ENCODE measurements around the gene ELFN1.

The ELFN1 gene

GRCh38 chr7:1692515-1693418 lies 22.7 kb downstream of the ELFN1 start:
- Histone ChIP-seq H3K27ac (no peak overlapping the region), H3K79me2 (no peaks in the 10 kb centered on the region), H3K36me3 (ENCODE audit: control insufficient read depth, insufficient read depth, low read length) (no peaks in the 10 kb centered on the region), H3K27me3 (ENCODE audit: control insufficient read depth, insufficient read depth, low read length) (no peaks in the 10 kb centered on the region), H3K4me3 (ENCODE audit: low read depth, low read length) (no peak overlapping the region), H3K9ac (no peak overlapping the region), H3K4me2 (ENCODE audit: low read length) (no peak overlapping the region), H2AFZ (no peak overlapping the region), H3K4me1 (no peaks in the 10 kb centered on the region), H3K9me3 (ENCODE audit: control insufficient read depth, low read length) (no peaks in the 10 kb centered on the region)
- TF ChIP-seq CTCF (IDR thresholded peaks at IDR 0.05), result no peak

DNA sequence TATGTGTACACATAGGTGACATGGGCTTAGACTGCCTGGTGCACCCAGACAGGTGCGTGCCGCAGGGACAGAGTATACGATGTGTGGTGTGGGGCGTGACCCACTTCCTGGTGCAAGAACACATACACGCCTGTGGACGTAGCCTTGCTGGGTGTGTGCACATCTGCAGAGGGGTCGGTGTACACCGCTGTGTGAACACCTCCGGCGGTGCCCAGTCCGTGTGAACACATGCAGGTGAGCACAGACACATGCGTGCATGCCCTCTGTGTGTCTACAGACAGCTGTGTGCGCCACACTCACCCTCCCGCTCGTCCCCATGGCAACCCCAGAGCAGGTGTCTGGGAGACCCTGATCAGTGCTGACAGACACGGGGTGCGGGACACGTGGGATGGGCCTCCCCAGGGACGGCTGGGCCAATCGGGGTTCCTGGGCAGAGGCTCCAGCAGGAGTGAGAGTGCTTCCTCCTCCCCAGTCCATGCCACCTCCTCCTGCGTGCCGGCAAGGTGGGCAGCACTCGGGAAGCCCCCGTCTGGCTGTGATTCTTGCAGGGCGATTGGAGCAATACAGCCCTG lies 23.4 kb downstream of the ELFN1 start:
- Histone ChIP-seq H3K9me3 (ENCODE audit: control insufficient read depth, low read length) (no peaks in the 10 kb centered on the region), H3K36me3 (ENCODE audit: control insufficient read depth, insufficient read depth, low read length) (no peaks in the 10 kb centered on the region), H3K79me2 (no peaks in the 10 kb centered on the region), H3K4me3 (ENCODE audit: low read depth, low read length) (no peak overlapping the region), H2AFZ (no peak overlapping the region), H3K27me3 (ENCODE audit: control insufficient read depth, insufficient read depth, low read length) (no peaks in the 10 kb centered on the region), H3K4me2 (ENCODE audit: low read length) (no peak overlapping the region), H3K27ac (no peak overlapping the region), H3K9ac (no peak overlapping the region), H3K4me1 (no peaks in the 10 kb centered on the region)
- TF ChIP-seq CTCF (IDR thresholded peaks at IDR 0.05), result no peak

GRCh38 chr7:1693991-1694524 lies 24.0 kb downstream of the ELFN1 start:
- H3K79me2 ChIP-seq, result no peaks in the 10 kb centered on the region
- H3K9me3 ChIP-seq (ENCODE audit: control insufficient read depth, low read length), result no peaks in the 10 kb centered on the region
- H3K36me3 ChIP-seq (ENCODE audit: control insufficient read depth, insufficient read depth, low read length), result no peaks in the 10 kb centered on the region
- H3K27ac ChIP-seq, result no peak overlapping the region
- no peaks in the 10 kb centered on the region for H3K4me1 ChIP-seq
- no peak for TF ChIP-seq CTCF (IDR thresholded peaks at IDR 0.05)
- H2AFZ ChIP-seq, result no peak overlapping the region
- H3K9ac ChIP-seq, result no peak overlapping the region
- H3K27me3 ChIP-seq (ENCODE audit: control insufficient read depth, insufficient read depth, low read length), result no peaks in the 10 kb centered on the region
- H3K4me2 ChIP-seq (ENCODE audit: low read length), result no peak overlapping the region
- H3K4me3 ChIP-seq (ENCODE audit: low read depth, low read length), result no peak overlapping the region

DNA sequence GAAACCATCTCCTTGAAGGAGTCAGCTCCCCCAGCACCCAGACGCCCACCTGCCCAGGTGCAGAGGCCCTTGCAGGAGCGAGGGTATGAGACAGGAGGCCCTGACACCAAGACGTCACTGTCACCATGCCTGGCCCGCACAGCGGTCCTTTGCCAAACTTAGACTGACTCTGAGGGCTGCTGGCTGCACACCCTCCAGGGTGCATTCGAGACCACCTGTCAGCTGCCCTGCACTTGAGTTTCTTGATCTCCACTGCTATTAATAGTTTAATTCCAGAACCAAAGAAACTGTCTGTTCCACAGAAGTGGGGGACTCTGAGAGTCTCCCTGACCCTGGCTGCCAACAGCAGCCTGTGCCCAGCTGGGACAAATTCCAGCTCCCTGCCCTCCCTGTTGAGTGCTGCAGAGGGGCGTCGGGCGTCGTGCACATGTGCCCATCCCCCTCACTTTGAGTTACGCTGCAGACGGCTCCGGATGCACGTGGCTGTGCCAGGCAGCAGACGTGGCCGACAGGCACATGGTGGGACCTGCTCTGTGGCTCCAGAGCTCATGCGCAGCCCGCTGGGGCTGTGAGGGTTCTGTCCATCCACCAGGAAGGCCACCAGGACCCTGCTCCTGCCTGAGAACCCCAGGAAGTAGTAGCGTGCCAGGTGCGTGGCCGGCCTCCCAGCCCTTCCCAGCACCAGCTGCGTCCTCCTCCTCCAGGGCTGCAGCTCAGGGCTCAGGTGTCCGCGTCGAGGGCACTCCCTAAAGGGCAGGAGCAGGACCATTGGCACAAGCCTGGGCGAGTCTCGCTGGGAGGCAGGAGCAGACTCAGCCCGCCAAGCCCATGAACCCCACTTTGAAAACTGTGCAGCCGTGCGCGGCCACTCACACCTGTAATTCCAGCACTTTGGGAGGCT lies 24.8 kb downstream of the ELFN1 start:
- no peak overlapping the region for H2AFZ ChIP-seq
- no peak overlapping the region for H3K27ac ChIP-seq
- no peaks in the 10 kb centered on the region for H3K36me3 ChIP-seq (ENCODE audit: control insufficient read depth, insufficient read depth, low read length)
- no peaks in the 10 kb centered on the region for H3K9me3 ChIP-seq (ENCODE audit: control insufficient read depth, low read length)
- TF ChIP-seq CTCF (IDR thresholded peaks at IDR 0.05), result no peak
- no peak overlapping the region for H3K4me2 ChIP-seq (ENCODE audit: low read length)
- no peak overlapping the region for H3K9ac ChIP-seq
- no peaks in the 10 kb centered on the region for H3K27me3 ChIP-seq (ENCODE audit: control insufficient read depth, insufficient read depth, low read length)
- H3K4me3 ChIP-seq (ENCODE audit: low read depth, low read length), result no peak overlapping the region
- H3K4me1 ChIP-seq, result no peaks in the 10 kb centered on the region
- H3K79me2 ChIP-seq, result no peaks in the 10 kb centered on the region
